Measurements from ENCODE around the gene DYNC2I2.

DNA sequence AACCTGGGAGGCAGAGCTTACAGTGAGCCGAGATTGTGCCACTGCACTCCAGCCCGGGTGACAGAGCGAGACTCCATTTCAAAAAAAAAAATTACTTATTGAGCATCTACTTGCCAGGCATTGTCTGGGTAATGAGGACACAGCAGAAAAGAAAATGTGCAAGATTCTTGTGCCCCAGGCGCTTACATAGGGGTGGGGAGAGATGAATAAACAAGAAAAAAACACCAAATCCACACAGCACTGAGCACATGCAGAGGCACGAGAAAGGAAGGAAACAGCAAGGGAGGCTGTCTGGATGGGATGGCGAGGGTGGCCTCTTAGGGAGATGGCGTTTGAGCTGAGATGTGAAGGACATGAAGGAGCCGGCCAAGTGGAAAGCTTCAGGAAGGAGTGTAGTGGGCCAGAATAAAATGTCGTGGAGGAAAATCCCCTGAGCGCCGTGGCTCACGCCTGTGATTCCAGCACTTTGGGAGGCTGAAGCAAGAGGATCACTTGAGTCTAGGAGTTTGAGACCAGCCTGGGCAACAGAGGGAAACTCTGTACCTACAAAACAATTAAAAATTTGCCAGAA is 13.9 kb downstream of the DYNC2I2 start:
- TF ChIP-seq CTCF (IDR thresholded peaks at IDR 0.05) (no peak), POLR2A (IDR thresholded peaks at IDR 0.05) (no peak)
